ENCODE results near the gene GNG7. TPM values are rescaled to one million over a fixed set of nuclear protein-coding genes. Genes with fewer than 3 reads are reported as not detected.
"Not testable (repeated sequence)": the region's sequence is repeated elsewhere in the genome, so short reads cannot be mapped to it uniquely, and the experiment has no call there.

GNG7 gene
- polyA plus RNA-seq, 1 of the 3 experiments (the other 2 are of a cell fraction), result 2.2 TPM

GRCh38 chr19:2509096-2509495, 193.4 kb downstream of the GNG7 start:
- no peaks in the 10 kb centered on the region; a peak in 1 of 4 replicates for H3K4me1 ChIP-seq (ENCODE audit: control insufficient read depth in 1 of 2, insufficient read depth in 2 of 2, low read depth in 1 of 2, low read length in 1 of 2)
- WGBS (ENCODE audit: low lambda C conversion rate), result 65% methylated on average over 8 of the region's 8 CpGs
- no peaks in the 10 kb centered on the region for H4K20me1 ChIP-seq (ENCODE audit: insufficient read depth)
- peak; percentile 11 for DNase-seq
- no peaks in the 10 kb centered on the region for H3K9me3 ChIP-seq
- CTCF ChIA-PET, result no interaction called here
- no peak overlapping the region for H3K4me2 ChIP-seq
- no peaks in the 10 kb centered on the region for H3K27me3 ChIP-seq (ENCODE audit: insufficient read depth)
- peaks cover 10% of the 10 kb centered on the region for H3F3A ChIP-seq (replicated peaks; ENCODE audit: insufficient read depth)
- no peaks in the 10 kb centered on the region for H3K36me3 ChIP-seq (replicated peaks in 1 of 2; ENCODE audit: control insufficient read depth in 1 of 2, insufficient read depth in 2 of 2, low read length in 1 of 2)
- H3K79me2 ChIP-seq (ENCODE audit: insufficient read depth), result no peaks in the 10 kb centered on the region
- TF ChIP-seq RAD21 (IDR thresholded peaks at IDR 0.05; ENCODE audit: low read length), result no peak
- no peak for TF ChIP-seq NFIC (IDR thresholded peaks at IDR 0.05; ENCODE audit: borderline replicate concordance)
- TF ChIP-seq NRF1 (IDR thresholded peaks at IDR 0.05; ENCODE audit: low read depth, low read length), result no peak
- no peak overlapping the region for H3K4me3 ChIP-seq (ENCODE audit: low read depth in 2 of 2, low read length in 1 of 2)
- H3K27ac ChIP-seq (ENCODE audit: low read depth in 2 of 2, low read length in 1 of 2), result no peak overlapping the region
- no peaks in the 10 kb centered on the region for H3K9me2 ChIP-seq
- no peak overlapping the region for H2AFZ ChIP-seq (ENCODE audit: low read depth)
- POLR2A ChIA-PET, result no interaction called here
- H3K9ac ChIP-seq, result no peak overlapping the region

- H3K9me2 ChIP-seq, result no peaks in the 10 kb centered on the region
- no peaks in the 10 kb centered on the region for H3K36me3 ChIP-seq (replicated peaks in 1 of 2; ENCODE audit: control insufficient read depth in 1 of 2, insufficient read depth in 2 of 2, low read length in 1 of 2)
- TF ChIP-seq MAX (IDR thresholded peaks at IDR 0.05; ENCODE audit: low read depth), result 0 out of 2 replicates have a peak, but pooled peaks have one; percentile 4
- no peak for TF ChIP-seq NRF1 (IDR thresholded peaks at IDR 0.05; ENCODE audit: low read depth, low read length)
- no peak for TF ChIP-seq EZH2phosphoT487 (IDR thresholded peaks at IDR 0.05; ENCODE audit: borderline replicate concordance, low read depth)
- H3F3A ChIP-seq (replicated peaks; ENCODE audit: insufficient read depth), result peaks cover 22% of the 10 kb centered on the region
- H3K4me2 ChIP-seq, result peak overlapping the region; percentile 55; the same call in 1 of the 2 replicates
- H3K27me3 ChIP-seq (ENCODE audit: insufficient read depth), result no peaks in the 10 kb centered on the region
- no peak for DNase-seq
- H3K9ac ChIP-seq, result no peak overlapping the region
- H3K4me1 ChIP-seq (ENCODE audit: control insufficient read depth in 1 of 2, insufficient read depth in 2 of 2, low read depth in 1 of 2, low read length in 1 of 2), result peaks cover 0 to 7% of the 10 kb centered on the region in 2 experiments; a peak in 1 of 4 replicates
- H3K4me3 ChIP-seq (ENCODE audit: low read depth in 2 of 2, low read length in 1 of 2), result no peak overlapping the region
- peak overlapping the region; percentile 68; the same call in 1 of the 2 replicates for H2AFZ ChIP-seq (ENCODE audit: low read depth)
- no peaks in the 10 kb centered on the region for H3K9me3 ChIP-seq
- no peaks in the 10 kb centered on the region for H4K20me1 ChIP-seq (ENCODE audit: insufficient read depth)
- POLR2A ChIA-PET, result no interaction called here
- WGBS (ENCODE audit: low lambda C conversion rate), result 39% methylated on average over 12 of the region's 12 CpGs
- CTCF ChIA-PET, result interaction anchor here (1.5 to 1.6 kb wide), 2 partner anchors 31 to 130 kb away, joined by 3 to 4 read pairs; partner anchors contain the start of gene GADD45B
- no peak overlapping the region for H3K27ac ChIP-seq (ENCODE audit: low read depth in 2 of 2, low read length in 1 of 2)
- no peaks in the 10 kb centered on the region for H3K79me2 ChIP-seq (ENCODE audit: insufficient read depth)
Observed at GRCh38 chr19:2507109-2507508, 195.4 kb downstream of the GNG7 start.

- H3K9ac ChIP-seq; H3K36me3 ChIP-seq (replicated peaks in 1 of 2; ENCODE audit: control insufficient read depth in 1 of 2, insufficient read depth in 2 of 2, low read length in 1 of 2); H3K27me3 ChIP-seq (ENCODE audit: insufficient read depth); H3K4me3 ChIP-seq (ENCODE audit: low read depth in 2 of 2, low read length in 1 of 2); H3K27ac ChIP-seq (ENCODE audit: low read depth in 2 of 2, low read length in 1 of 2); H3K9me2 ChIP-seq; H3K9me3 ChIP-seq; H4K20me1 ChIP-seq (ENCODE audit: insufficient read depth); H3K4me2 ChIP-seq; POLR2A ChIA-PET; H3K79me2 ChIP-seq (ENCODE audit: insufficient read depth); H3K4me1 ChIP-seq (ENCODE audit: control insufficient read depth in 1 of 2, insufficient read depth in 2 of 2, low read depth in 1 of 2, low read length in 1 of 2); DNase-seq: not testable (repeated sequence)
- Histone ChIP-seq H3F3A (replicated peaks; ENCODE audit: insufficient read depth) (peaks cover 22% of the 10 kb centered on the region), H2AFZ (ENCODE audit: low read depth) (peak overlapping the region; percentile 68; the same call in 1 of the 2 replicates)
- CTCF ChIA-PET, result interaction anchor here (1.5 to 1.6 kb wide), 2 partner anchors 31 to 131 kb away, joined by 3 to 4 read pairs; partner anchors contain the start of gene GADD45B
- WGBS (ENCODE audit: low lambda C conversion rate), result 74% methylated on average over 8 of the region's 8 CpGs
Observed at GRCh38 chr19:2506656-2507055, 195.8 kb downstream of the GNG7 start.
